Measurements from ENCODE around the gene TBC1D14.
"Not testable (repeated sequence)": the region's sequence is repeated elsewhere in the genome, so short reads cannot be mapped to it uniquely, and the experiment has no call there.

TBC1D14 gene

DNA sequence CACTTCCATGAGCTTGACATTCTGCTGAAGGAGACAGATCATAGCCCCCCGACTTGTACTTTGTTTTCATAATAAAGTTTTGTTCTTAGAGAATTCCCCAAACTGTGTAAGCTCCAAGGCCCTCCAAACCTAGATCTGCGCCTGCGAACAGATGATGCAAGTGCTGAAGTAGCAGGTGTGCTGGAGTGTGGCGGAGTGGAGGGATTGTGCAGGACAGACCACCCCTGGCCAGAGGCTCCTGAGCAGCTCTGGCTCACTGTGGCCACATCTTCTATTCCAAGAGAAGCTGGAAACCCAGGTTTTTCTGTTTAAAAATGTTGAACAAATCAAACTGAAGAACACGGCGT lies 46.4 kb downstream of the TBC1D14 start:
- no peak for DNase-seq

DNA sequence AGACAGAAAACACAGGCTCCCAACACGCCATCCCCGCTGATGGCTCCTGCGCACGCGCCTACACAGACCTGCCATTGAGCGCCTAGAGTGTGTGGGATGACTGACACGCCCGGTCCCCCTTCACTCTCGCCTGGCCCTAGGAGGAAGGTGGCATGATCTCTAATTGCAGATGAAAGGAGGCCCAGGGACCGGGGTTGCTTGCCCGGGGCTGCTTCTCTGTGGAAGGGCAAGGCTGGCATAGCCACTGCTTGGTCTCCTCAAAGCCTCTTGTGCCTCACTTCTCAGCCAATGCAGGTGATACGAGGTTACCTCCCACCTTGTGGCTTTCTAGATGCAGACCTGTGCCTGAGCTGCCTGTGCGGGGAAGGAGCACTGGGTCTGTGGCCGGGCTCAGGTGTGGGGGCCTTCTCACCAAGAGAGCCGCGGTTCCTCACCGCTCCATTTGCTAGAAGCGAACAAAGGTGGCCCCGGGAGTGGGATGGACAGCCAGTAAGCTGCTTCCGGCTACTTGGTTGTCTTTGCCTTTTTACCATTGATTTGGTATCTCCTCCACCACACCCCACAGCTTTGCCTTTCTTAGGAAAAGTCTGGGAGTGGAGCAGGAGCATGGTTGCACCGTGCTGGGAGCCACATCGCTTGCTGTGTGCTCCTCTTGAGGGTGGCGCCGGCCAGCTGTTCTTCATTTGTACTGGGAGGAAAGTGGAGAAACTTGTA lies 47.0 kb downstream of the TBC1D14 start:
- DNase-seq = no peak

- no peak for DNase-seq
Measured at GRCh38 chr4:6957148-6957520, 47.5 kb downstream of the TBC1D14 start.

- DNase-seq = no peak
Measured at GRCh38 chr4:6957994-6958393, 48.4 kb downstream of the TBC1D14 start.

GRCh38 chr4:6959261-6959660 lies 49.6 kb downstream of the TBC1D14 start:
- DNase-seq = no peak

DNA sequence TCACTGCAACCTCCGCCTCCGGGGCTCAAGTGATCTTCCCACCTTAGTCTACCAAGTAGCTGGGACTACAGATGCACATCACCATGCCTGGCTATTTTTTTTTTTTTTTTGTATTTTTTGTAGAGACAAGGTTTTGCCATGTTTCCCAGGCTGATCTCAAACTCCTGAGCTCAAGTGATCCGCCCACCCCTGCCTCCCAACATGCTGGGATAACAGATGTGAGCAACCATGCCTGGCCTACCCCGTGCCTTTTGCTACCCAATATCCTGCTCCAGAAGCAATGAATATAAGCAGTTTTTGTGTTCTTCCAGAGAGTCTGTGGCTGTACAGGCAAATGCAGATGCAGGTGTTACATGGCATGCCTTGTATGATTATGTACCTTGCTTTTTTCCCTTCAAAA lies 50.5 kb downstream of the TBC1D14 start:
- no peak for DNase-seq

DNA sequence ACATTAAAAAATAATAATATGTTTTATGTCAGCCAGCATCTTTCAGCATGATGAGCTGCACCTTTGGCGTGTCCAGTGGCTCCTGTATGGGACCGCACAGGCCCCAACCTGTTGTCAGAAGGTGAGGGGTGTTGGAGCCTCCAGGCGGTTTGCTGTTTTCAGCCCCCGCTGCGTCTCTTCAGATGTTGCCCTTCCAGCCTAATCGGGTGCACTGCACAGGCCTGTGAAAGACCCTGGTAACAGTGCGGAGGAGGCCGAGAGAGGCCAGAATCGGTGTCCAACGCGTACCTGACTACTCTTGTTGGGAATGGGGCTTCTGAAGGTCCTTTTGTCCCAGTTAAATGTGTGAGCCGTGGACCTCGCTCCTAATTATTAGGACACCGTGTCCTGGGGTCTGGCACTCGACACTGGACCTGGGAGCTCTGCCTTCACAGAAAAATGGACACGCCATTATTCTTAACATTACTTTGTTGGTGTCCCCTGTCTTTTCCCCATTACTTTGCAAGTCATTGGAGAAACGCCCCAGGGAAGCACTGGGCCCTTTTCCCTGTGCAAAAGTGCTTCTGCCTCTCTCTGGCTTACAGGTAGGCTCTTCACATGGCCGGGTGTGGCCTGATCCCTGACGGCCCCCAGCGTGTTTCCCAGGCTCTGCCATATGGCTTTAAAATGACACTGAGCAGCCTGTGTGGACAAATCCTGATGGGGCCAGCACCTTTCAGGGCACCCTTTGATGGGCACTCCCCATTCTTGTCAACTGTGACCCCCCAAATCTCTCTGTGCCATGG lies 51.2 kb downstream of the TBC1D14 start:
- DNase-seq = no peak

GRCh38 chr4:6961496-6962210 lies 52.0 kb downstream of the TBC1D14 start:
- no peak for DNase-seq

GRCh38 chr4:6962211-6963041 lies 52.8 kb downstream of the TBC1D14 start:
- DNase-seq = no peak

- no peak for DNase-seq
Measured at GRCh38 chr4:6963139-6963611, 53.5 kb downstream of the TBC1D14 start.

- no peak for DNase-seq
Measured at GRCh38 chr4:6964858-6965257, 55.2 kb downstream of the TBC1D14 start.

DNA sequence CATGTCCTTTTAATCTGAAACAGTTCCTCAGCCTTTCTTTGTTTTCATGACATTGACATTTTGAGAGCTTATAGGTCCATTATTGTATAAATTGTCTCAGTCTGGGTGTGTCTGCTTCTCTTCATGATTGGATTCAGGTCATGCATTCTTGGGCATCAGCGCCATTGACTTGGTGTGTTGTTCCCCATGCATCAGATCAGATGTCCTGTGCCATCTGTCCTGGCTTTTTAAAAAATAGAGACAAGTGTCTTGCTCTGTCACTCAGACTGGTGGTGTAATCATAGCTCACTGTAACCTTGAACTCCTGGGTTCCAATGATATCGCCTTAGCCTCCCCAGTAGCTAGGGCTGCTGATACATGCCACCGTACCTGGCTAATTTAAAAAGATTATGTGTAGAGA lies 55.7 kb downstream of the TBC1D14 start:
- no peak for DNase-seq

DNA sequence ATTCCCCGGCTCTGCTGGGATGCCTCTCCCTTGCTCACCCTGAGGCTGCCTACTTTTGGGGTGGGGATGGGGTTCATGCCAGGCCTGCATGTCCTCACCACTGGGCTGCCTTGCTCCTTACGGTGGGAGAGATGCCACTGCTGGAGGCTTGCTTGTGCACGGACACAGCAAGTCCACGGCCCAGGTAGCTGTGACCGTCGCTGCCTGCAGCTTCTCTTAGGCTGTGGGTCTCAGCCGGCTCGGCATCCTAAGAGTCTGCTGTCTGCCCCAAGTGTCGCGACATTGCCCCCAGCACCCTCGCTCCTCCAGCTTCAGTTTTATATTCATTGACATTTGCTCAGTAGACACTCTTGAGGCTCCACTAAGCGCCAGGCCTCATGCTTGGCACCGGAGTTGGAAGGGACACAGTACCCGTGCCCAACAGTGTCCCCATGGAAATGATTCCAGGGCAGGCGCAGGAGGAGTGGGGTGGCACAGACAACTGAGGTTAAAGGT lies 58.3 kb downstream of the TBC1D14 start:
- DNase-seq = no peak

- DNase-seq = no peak
Measured at GRCh38 chr4:6968496-6968895, 58.9 kb downstream of the TBC1D14 start.

DNA sequence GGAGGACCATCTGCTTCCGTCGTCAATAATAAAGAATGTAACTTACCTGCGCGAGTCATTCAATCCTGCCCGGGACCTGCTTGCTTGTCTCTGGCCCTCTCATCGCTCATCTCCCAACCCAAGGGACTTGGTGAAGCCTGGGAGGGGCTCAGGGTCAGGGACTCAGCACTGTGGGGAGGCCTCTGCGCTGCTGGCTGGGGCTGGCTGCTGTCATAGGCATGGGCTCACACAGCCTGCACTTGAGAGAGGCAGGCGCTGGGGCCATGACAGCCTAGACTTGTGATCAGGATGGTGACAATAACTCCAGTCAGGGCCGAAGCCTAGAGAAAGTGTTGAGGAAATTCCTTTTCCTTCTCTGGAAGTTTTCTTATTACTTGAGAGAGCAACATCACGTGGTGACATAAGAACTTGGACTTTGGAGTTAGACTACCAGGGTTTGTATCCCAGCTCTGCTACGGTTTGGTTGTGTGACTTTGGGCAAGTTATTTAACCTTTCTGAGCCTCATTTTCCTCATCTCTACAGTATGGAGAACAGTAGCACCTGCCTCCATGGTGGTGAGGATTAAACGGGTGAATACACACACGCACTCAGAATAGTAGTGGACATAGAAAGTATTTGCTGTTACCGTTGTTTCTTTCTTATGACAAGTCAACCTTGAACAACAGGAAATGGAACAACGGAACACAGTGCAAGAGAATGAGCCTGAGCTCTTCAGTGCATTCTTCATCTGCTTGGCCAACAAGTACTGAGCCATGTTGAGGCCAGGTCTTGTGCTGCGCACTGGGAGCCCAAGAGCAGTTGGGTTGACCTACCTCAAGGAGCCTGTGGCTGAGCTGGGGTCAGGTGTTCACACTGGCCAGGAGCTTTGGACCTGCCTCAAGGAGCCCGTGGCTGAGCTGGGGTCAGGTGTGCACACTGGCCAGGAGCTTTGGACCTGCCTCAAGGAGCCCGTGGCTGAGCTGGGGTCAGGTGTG lies 60.5 kb downstream of the TBC1D14 start:
- no peak for DNase-seq

DNA sequence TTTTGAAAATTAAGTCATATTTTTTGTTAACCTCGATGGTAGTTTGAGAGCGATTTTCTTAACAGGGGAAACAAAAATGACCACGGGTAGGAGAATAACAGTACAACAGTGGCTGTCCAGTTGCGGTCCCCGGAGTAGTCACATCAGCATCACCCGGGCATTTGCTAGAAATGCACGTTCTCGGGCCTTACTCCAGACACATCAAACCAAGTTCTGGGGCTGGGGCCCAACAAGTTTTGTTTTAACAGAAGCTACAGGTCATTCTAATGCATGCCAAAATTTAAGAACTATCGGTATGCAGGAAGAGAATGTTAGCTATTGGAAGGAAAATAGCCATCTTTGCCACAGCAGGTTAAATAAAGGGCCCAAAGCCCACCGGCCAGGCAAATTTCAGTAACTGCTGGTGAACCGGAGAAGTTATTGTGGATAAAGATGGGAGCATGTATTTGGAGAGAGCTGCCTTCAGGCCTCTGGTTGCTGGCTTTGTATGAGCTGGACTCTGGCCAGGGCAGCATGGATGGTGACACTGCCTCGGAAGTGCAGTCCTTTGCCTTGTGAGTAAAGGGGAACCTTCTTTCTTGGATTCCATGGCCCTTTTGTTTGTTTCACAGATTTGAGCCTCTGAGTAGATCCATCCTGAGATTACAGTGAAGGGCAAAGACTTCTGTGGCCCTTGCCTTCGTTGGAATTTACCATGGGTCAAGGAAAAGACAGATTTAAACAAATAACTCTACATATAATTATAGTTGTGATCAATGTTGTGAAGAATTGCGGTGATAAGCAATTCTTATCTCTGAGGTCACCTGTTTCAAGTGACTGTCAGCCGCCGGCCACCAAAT lies 62.1 kb downstream of the TBC1D14 start:
- DNase-seq = no peak

DNA sequence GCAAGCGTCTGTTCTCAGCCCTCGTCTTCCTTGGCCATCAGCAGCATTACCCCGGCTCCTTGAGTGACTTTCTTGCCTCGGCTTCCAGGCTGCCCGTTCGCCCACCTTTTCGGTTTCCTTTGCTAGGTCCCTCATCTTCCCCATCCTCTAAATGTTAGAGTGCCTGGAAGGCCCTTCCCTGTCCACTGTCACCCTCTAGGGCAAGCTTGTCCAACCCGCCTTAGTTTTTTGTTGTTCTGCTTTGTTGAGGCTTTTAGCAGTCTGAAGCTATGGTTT lies 62.7 kb downstream of the TBC1D14 start:
- DNase-seq = no peak

DNA sequence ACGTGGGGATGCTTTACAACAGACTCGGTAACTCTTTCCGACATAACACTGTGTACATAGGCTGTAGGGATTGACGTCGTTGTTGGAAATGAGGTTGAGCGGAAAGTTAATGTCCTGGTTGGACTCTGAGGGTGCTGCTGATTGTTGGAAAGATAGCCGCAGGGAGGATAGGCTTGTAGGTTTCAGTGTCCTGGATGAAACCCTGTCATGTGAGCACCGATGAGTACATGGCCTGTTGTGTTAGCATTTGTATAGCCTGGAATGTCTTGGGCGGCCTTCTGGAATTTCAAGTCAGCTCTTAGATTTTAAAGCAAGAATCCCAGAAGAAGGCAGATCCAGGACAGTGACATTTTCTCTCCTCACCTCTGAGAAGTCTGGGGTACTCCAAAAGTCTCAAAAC lies 63.3 kb downstream of the TBC1D14 start:
- no peak for DNase-seq

GRCh38 chr4:6974138-6974848 lies 64.7 kb downstream of the TBC1D14 start:
- peak; percentile 71 to 87 for DNase-seq

GRCh38 chr4:6977846-6978245 lies 68.2 kb downstream of the TBC1D14 start:
- not testable (repeated sequence) for DNase-seq
